K562 (cell line): ENCODE data around the gene ALDOC. TPM values are rescaled to one million over a fixed set of nuclear protein-coding genes. Genes with fewer than 3 reads are reported as not detected.
A peak's percentile ranks its signal among the peaks of the same experiment; 100 is the strongest.

Experiments
- ARHGAP35 ChIP-seq: fragments of 450-650 bp; IDR thresholded peaks from 2 replicates; pipeline ENCODE4 v1.6.1; 2018; ENCODE audit not compliant: partially characterized antibody
- CAMTA2 ChIP-seq: fragments of 250-450 bp; sonication (Bioruptor Pico); conservative IDR thresholded peaks from 2 replicates; pipeline ENCODE4 v1.5.1; 2022
- ELF4 ChIP-seq: fragments of 450-650 bp; formaldehyde crosslinking; IDR thresholded peaks from 2 replicates; pipeline ENCODE4 v1.4.0; 2022; ENCODE audit warnings: missing genetic modification characterization
- GTF2F1 ChIP-seq: IDR thresholded peaks from 2 replicates; pipeline ENCODE4 v1.6.1; 2011; ENCODE audit warnings: low read depth, low read length, improper control_type of control experiment
- HIVEP1 ChIP-seq: fragments of 250-450 bp; sonication (Bioruptor Pico); IDR thresholded peaks from 2 replicates; pipeline ENCODE4 v1.4.0; 2020; ENCODE audit warnings: mild to moderate bottlenecking
- HNRNPLL ChIP-seq: fragments of 200-400 bp; formaldehyde crosslinking; IDR thresholded peaks from 2 replicates; pipeline ENCODE4 v1.6.1; 2017; ENCODE audit warnings: low read length, low read depth, mild to moderate bottlenecking; ENCODE audit not compliant: poor library complexity, severe bottlenecking
- KAT7 ChIP-seq: sonication (generic); formaldehyde crosslinking; IDR thresholded peaks from 2 replicates; pipeline ENCODE4 v1.8.0; 2022; ENCODE audit warnings: missing genetic modification reagents, mild to moderate bottlenecking, borderline replicate concordance
- KDM4B ChIP-seq, 2 experiments: fragments of 450-650 bp in 1 of 2; sonication (generic) in 1 of 2; IDR thresholded peaks; 2 replicates each; pipeline ENCODE4 v1.6.1; 2016 to 2017; ENCODE audit warnings: borderline replicate concordance in 2 of 2, antibody characterized with exemption in 1 of 2, low read depth in 1 of 2, mild to moderate bottlenecking in 1 of 2
- NR4A1 ChIP-seq, 2 experiments: fragments of 250-450 bp in 1 of 2; fragments of 450-650 bp in 1 of 2; sonication (Bioruptor Pico) in 1 of 2; IDR thresholded peaks; 2 replicates each; pipeline versions ENCODE4 v1.4.0 to v1.6.1; 2016 to 2020; ENCODE audit warnings: mild to moderate bottlenecking in 2 of 2, missing compliant biosample characterization in 1 of 2, missing genetic modification characterization in 1 of 2, moderate library complexity in 1 of 2
- PURB ChIP-seq: sonication (generic); formaldehyde crosslinking; IDR thresholded peaks from 2 replicates; pipeline ENCODE4 v1.9.0; 2021; ENCODE audit warnings: low read depth, mild to moderate bottlenecking, missing genetic modification reagents
- RAD51 ChIP-seq: fragments of 450-650 bp; IDR thresholded peaks from 2 replicates; pipeline ENCODE4 v1.7.1; 2016; ENCODE audit warnings: low read depth, mild to moderate bottlenecking, borderline replicate concordance
- RCOR1 ChIP-seq, 2 experiments: IDR thresholded peaks; 2 replicates each; pipeline ENCODE4 v1.6.1; 2012; ENCODE audit warnings: low read depth in 2 of 2, low read length in 2 of 2, borderline replicate concordance in 1 of 2, improper control_type of control experiment in 1 of 2
- RFX7 ChIP-seq: fragments of 250-450 bp; sonication (Bioruptor Pico); IDR thresholded peaks from 2 replicates; pipeline ENCODE4 v1.5.1; 2021; ENCODE audit warnings: mild to moderate bottlenecking
- SAFB ChIP-seq: fragments of 200-400 bp; formaldehyde crosslinking; IDR thresholded peaks from 2 replicates; pipeline ENCODE4 v1.6.1; 2017; ENCODE audit warnings: low read depth, low read length, borderline replicate concordance
- SMARCA4 ChIP-seq: fragments of 450-650 bp; IDR thresholded peaks from 2 replicates; pipeline ENCODE4 v1.6.1; 2016
- SMARCA5 ChIP-seq: fragments of 450-650 bp; IDR thresholded peaks from 2 replicates; pipeline ENCODE4 v1.6.1; 2016
- STAT5A ChIP-seq: IDR thresholded peaks from 2 replicates; pipeline ENCODE4 v1.6.1; 2012; ENCODE audit warnings: low read length, inconsistent platforms, borderline replicate concordance
- ZBTB49 ChIP-seq: sonication (generic); formaldehyde crosslinking; IDR thresholded peaks from 2 replicates; pipeline ENCODE4 v1.8.0; 2022; ENCODE audit warnings: missing genetic modification reagents, mild to moderate bottlenecking, borderline replicate concordance
- polyA plus RNA-seq, 8 experiments: library from polyadenylated mRNA; depleted of rRNA in 4 of 8; stranded (reverse) in 5 of 8; unstranded in 3 of 8; fragments of >200 nt; fragmentation: Nextera tagmentation in 2 of 8; fragmentation: Illumina TruSeq in 1 of 8; extraction: Ambion mirVana in 2 of 8; extraction: Trizol in 1 of 8; gene quantifications; 2 replicates each; pipeline versions ENCODE4 v1.2.1 to v1.2.3, GENCODE V29; 2011 to 2014; ENCODE audit warnings: inconsistent platforms in 1 of 8, missing spikeins in 1 of 8
- total RNA-seq, 7 experiments: library from RNA; depleted of rRNA in 6 of 7; stranded (reverse); fragments of >200 nt in 6 of 7; fragmentation: Illumina TruSeq in 2 of 7; extraction: Trizol in 2 of 7; gene quantifications; 2 replicates each; pipeline versions ENCODE4 v1.2.1 to v1.2.3, GENCODE V29; 2011 to 2021; ENCODE audit warnings: low replicate concordance in 1 of 7
- TF ChIP-seq, protein P1 (sequence below): sonication (generic); formaldehyde crosslinking; IDR thresholded peaks from 2 replicates; pipeline ENCODE4 v1.8.0; 2022; ENCODE audit warnings: mild to moderate bottlenecking, low read depth, missing genetic modification reagents
- TF ChIP-seq, protein P2 (sequence below), 2 experiments: fragments of 450-650 bp in 1 of 2; sonication (generic) in 1 of 2; formaldehyde crosslinking; conservative IDR thresholded peaks; 2 replicates each; pipeline versions ENCODE4 v1.4.0 to v1.8.1; 2020 to 2022; ENCODE audit warnings: mild to moderate bottlenecking in 1 of 2, missing genetic modification reagents in 1 of 2
- TF ChIP-seq, protein P3 (sequence below): IDR thresholded peaks from 2 replicates; pipeline ENCODE4 v1.6.1; 2014; ENCODE audit warnings: antibody characterized with exemption

ALDOC gene
- total and polyA plus RNA-seq, 9 of the 15 experiments (the other 6 are each of a cell fraction or from before 2014, with no cell fraction given) = 43.2 to 263 (median 99.2) TPM

DNA sequence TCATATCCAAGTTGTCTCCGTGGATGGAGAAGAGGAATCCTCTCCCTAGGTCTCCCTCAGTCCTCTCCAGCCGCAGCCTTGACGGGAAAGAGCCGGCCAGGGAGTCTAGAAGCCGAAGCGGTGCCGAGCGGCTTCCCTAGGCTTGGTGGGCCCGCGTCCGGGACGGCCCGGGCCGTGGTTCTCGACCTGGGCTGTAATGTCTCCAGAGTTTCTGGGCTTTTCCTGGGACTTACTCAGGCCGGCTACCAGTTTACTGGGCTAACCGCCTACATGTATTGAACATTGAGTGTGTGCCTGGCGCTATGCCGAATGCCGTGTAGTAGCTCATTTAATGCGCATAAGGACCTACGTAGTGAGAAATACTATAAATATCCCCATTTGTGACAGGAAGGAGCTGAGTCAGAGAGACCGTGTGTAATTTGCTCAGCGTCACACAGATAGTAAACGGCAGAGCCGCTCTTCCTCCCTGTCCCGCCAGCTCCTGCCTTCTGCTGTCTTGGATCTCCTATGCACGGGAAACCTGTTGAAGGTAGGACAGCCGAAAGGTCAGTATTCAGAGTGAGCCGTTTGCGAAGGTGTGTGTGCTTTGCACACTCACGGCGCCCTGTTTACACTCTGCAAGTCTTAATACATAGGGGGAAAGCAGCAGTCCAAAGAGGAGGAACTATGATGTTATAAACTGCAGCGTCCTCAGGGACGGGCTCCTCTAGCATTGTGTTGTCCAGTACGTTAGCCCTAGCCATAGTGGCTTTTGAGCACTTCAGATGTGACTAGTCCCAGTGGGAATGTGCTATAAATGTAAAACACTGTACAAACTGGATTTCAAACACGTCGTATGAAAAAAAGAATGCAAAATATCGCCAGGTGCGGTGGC lies 22.9 kb upstream of the ALDOC start (continued):
- 0 out of 4 replicates have a peak, but pooled peaks of 1 of the 2 experiments have one; percentile 25 for TF ChIP-seq RCOR1 (IDR thresholded peaks at IDR 0.05; ENCODE audit: borderline replicate concordance in 1 of 2, low read depth in 2 of 2, low read length in 2 of 2)
- no peak for TF ChIP-seq KDM4B (IDR thresholded peaks at IDR 0.05; ENCODE audit: borderline replicate concordance in 2 of 2, low read depth in 1 of 2)
- no peak for TF ChIP-seq PURB (CRISPR knock-in tag)
- TF ChIP-seq SMARCA4 = peak; percentile 40
- TF ChIP-seq HNRNPLL = peak; percentile 54
- TF ChIP-seq SAFB = no peak
- TF ChIP-seq, protein P1, sequence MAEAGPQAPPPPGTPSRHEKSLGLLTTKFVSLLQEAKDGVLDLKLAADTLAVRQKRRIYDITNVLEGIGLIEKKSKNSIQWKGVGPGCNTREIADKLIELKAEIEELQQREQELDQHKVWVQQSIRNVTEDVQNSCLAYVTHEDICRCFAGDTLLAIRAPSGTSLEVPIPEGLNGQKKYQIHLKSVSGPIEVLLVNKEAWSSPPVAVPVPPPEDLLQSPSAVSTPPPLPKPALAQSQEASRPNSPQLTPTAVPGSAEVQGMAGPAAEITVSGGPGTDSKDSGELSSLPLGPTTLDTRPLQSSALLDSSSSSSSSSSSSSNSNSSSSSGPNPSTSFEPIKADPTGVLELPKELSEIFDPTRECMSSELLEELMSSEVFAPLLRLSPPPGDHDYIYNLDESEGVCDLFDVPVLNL (CRISPR knock-in tag) = no peak
- no peak for TF ChIP-seq ELF4
- no peak for TF ChIP-seq GTF2F1
- TF ChIP-seq HIVEP1 (CRISPR knock-in tag) = no peak
- TF ChIP-seq ARHGAP35 = no peak
- no peak for TF ChIP-seq STAT5A
- TF ChIP-seq RAD51 = 0 out of 2 replicates have a peak, but pooled peaks have one; percentile 4
- TF ChIP-seq CAMTA2 = no peak
- no peak for TF ChIP-seq ZBTB49 (CRISPR knock-in tag)
- peak; percentile 83; the same call in 1 of the 2 replicates for TF ChIP-seq SMARCA5
- TF ChIP-seq, protein P2, sequence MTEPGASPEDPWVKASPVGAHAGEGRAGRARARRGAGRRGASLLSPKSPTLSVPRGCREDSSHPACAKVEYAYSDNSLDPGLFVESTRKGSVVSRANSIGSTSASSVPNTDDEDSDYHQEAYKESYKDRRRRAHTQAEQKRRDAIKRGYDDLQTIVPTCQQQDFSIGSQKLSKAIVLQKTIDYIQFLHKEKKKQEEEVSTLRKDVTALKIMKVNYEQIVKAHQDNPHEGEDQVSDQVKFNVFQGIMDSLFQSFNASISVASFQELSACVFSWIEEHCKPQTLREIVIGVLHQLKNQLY (CRISPR knock-in tag; conservative IDR thresholded peaks at IDR 0.05) = no peak; a peak in 1 of 4 replicates
- peak; percentile 51; the same call in 1 of the 2 replicates for TF ChIP-seq NR4A1 (CRISPR knock-in tag; IDR thresholded peaks at IDR 0.05)
- TF ChIP-seq NR4A1 (tag; IDR thresholded peaks at IDR 0.05) = 0 out of 2 replicates have a peak, but pooled peaks have one; percentile 16
- peak; percentile 90; the same call in 1 of the 2 replicates for TF ChIP-seq KAT7 (CRISPR knock-in tag)
- TF ChIP-seq RFX7 (CRISPR knock-in tag) = no peak
- TF ChIP-seq, protein P3, sequence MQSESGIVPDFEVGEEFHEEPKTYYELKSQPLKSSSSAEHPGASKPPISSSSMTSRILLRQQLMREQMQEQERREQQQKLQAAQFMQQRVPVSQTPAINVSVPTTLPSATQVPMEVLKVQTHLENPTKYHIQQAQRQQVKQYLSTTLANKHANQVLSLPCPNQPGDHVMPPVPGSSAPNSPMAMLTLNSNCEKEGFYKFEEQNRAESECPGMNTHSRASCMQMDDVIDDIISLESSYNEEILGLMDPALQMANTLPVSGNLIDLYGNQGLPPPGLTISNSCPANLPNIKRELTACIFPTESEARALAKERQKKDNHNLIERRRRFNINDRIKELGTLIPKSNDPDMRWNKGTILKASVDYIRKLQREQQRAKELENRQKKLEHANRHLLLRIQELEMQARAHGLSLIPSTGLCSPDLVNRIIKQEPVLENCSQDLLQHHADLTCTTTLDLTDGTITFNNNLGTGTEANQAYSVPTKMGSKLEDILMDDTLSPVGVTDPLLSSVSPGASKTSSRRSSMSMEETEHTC = no peak
